OCI-M2 (cell line): ENCODE data around the gene SYNPO.

Experiments used
- DNase-seq: peaks from one replicate; lab custom pipeline; 2025; ENCODE audit not compliant: unreplicated experiment; lab: John Stamatoyannopoulos, UW

SYNPO gene

GRCh38 chr5:150606476-150606875 is 34.0 kb upstream of the SYNPO start:
- DNase-seq, result no peak

- no peak for DNase-seq
Measured at GRCh38 chr5:150607105-150607504, 33.4 kb upstream of the SYNPO start.

- no peak for DNase-seq
Measured at GRCh38 chr5:150607991-150608390, 32.5 kb upstream of the SYNPO start.

- DNase-seq, result no peak
Measured at GRCh38 chr5:150608991-150609390, 31.5 kb upstream of the SYNPO start.

DNA sequence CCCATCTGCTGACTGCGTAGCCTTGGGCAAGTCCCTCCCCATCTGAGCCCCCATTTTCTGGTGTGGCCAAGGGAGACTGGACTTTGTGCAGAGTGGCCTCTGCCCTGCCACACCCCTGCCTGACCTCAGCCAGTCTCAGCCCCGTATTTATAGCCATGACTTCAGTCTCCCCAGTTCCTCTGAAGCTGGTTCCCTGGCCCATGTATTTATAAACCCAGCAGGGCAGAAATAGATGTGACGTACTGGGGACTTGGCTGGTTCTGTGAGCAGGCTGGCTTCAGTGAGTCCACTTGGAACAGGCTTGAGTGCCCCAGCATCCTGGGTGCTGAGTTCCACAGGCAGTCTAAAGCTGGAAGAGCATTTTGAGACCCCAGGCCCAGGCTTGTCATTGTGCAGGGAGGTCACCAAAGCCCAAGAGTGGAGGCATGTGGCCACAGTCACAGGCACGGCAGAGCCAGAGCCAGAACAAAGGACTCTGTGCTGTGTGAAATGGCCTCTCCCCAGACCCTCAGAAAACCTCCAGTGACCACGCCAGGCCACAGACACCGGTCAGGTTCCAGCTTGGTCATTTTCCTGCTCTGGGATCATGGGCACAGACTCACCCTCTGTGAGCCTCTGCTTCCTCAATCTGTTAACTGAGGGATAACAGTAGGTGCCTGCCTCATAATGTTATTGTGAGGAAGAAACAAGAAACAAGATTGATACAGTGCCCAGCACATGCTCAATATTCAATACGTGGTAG is 30.4 kb upstream of the SYNPO start:
- DNase-seq, result no peak

- no peak for DNase-seq
Measured at GRCh38 chr5:150611026-150611425, 29.4 kb upstream of the SYNPO start.

- no peak for DNase-seq
Measured at GRCh38 chr5:150612405-150612804, 28.1 kb upstream of the SYNPO start.

DNA sequence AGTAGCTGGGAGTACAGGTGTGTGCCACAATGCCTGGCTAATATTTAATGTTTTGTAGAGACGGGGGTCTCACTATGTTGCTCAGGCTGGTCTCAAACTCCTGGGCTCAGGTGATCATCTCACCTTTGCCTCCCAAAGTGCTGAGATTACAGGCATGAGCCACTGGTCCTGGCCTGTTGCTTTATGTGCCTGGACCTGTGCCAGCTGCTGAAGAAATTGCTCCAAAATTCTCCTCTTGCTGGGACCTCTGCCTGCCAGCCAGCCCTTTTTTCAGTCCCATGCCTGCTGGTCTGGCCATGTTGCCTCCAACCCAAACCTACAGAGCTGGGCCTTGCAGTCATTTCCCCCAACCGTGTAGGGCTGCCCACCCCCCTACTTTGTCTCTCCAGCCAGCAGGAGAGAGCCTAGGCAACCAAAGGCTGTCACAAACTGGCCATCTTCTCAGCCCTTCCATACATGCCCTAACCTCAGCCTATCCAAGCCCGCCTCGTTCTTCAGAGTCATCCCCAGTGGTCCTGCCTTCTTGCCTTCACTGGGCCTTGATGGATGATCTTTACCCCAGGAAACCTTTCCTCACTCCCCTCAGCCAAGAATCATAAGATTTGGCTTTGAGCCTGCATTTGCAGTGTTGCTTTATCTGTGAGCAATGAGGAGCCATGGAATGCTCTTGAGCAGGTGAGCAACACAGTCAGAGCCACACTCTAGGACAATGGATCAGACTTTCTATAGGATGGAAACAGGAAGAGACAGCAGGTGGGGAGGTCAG is 27.4 kb upstream of the SYNPO start:
- DNase-seq, result no peak

GRCh38 chr5:150613991-150614660 is 26.3 kb upstream of the SYNPO start:
- no peak for DNase-seq

DNA sequence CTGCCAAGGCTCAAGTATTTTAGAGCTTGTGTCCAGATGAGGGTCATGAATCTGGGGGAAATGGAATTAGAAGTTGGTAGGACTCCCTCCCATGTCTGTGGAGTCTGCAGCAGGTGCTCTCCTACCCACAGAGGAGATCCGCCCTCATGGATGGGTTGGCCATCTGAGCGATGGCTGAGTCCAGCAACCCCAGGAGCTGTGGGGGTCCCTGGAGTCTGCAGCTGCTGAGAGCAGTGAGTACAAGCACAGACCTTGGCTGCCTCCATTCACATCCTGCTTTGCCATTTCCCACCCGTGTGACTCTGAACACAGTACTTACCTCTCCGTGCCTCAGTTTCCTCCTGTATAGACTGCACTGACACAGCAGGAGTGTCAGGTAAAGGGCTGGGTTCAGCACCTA is 25.8 kb upstream of the SYNPO start:
- no peak for DNase-seq

GRCh38 chr5:150615141-150615699 is 25.2 kb upstream of the SYNPO start:
- no peak for DNase-seq

DNA sequence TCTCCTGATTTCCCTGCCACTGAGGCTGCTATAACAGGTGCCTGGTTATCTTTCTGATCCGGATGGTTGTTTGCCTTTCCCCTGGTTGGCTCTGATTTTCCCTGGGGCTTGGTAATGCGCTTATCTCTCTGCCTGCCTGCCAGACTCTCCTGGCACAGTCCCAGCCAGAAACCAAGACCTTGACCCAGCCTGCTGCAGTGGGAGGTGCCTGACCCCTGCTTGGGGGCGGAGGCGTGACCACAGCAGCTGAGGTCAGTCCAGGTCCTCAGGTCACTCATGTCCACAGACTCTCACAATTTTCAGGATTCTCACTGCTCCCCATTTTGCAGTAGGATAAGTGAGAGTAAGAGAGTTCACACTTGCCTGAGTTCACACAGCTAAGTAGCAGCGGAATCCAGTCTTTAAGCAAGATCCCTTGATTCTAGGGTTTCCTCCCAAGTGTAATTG is 24.4 kb upstream of the SYNPO start:
- no peak for DNase-seq

DNA sequence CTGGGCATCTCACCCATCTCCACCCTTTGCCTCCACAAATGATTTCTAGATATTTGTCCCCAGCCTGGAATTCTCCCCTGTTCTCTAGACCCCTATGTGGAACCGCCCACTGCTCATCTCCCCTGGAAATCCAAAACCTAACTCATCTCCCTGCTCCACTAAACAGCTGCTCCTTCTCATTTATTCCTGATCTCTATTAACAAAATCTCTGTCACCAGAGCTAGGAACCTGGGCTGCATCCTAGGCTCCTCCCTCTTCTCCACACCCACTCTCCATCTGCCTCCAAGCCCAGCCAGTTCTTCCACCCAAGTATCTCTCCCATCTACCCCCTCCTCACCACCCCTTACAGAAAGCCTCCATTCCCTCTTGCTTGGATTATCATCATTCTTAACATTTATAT is 24.0 kb upstream of the SYNPO start:
- DNase-seq, result no peak

GRCh38 chr5:150618163-150618562 is 22.3 kb upstream of the SYNPO start:
- no peak for DNase-seq

DNA sequence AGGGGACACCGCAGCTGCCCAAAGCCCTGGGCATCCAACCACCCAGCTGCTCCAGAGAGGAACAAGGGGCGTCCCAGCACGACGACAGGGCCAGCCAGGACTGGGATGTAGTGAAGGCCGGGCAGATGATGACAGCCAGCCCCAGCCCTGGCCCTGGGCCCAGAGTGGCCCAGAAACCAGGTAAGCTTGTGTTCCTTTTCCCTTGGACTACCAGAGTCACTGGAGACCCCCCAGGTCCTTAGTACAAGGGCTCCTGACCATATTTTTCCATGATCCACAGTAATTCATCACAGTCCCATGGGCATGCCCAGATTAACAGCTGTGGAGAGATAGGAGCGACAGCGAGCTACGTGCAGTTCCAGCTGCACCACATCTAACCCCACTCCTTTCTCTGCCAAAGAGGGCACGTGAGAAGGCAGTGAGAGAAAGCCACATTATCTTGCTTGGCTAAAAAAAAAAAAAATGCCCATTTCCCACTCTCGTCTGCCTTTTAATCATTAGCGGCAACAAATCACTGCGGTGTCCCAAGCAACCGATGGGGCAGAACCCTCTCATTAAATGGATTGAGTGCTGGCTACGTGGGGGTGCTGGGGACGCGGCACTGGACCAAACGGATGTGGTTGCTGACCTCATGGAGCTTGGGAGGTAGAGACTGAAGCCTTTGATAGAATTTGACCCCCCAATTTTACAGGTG is 21.7 kb upstream of the SYNPO start:
- DNase-seq, result no peak

DNA sequence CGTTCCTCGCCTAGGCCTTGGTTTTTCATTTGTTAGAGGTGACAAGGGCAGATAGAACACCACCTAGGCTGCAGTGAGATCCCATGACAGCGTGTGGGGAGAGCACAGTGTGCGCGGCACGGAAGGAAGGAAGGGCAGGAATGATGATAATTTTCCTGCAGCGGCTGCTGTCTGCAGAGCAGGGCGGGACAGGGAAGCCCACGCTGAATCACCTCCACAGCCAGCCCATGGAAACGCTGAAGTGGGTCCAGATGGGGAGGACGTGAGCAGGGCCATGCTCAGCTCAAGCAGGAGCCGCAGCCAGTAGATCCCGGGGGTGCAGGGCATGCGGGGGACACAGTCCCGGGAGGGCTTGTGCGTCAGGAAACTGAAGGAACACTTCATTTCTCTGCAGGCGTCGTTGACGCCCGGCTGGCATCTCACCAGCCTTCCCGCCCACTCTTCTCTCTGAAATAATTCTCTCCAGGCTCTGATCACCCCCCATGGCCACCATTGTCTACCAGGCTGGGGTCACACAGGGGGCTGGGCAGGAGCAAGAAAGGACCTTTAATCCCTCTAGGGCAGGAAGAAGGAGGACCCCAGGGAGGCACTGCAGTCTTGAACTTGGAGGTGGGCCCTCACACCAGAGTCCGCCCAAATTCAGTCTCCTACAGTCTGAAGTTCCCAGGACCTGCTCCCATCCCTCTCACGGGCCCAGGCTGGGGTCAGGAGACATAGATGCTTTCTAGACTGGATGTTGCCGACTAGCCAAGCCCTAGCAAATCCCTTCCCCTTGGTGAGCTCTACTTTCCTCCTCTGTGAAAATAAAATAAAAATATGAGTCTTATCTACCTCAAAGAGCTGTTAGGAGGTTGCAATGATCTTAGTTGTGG is 20.9 kb upstream of the SYNPO start:
- DNase-seq, result no peak

DNA sequence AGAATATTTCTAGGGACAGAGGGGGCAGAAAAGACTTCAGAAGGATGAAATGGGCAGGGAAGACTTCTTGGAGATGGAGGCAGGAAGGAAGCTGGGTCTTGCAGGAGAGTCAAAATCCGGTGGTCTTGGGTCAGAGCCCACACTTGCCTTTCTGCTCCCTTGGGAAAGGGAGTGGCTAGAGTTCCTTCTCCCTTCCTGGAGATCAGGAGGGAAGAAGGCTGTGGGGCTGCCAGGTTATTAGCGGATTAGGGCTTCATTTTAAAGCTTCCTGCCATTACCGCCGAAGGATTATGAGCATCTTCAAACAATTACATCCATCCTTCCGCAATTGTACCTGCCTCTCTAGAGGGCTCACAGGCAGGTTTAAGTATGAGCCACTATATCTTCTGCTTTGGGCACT is 19.2 kb upstream of the SYNPO start:
- no peak for DNase-seq

GRCh38 chr5:150622157-150622556 is 18.3 kb upstream of the SYNPO start:
- DNase-seq, result no peak

GRCh38 chr5:150623152-150623877 is 17.1 kb upstream of the SYNPO start:
- no peak for DNase-seq

- DNase-seq, result no peak
Measured at GRCh38 chr5:150623878-150624216, 16.6 kb upstream of the SYNPO start.
